Measurements from ENCODE around the gene IL17RA.

The IL17RA gene

DNA sequence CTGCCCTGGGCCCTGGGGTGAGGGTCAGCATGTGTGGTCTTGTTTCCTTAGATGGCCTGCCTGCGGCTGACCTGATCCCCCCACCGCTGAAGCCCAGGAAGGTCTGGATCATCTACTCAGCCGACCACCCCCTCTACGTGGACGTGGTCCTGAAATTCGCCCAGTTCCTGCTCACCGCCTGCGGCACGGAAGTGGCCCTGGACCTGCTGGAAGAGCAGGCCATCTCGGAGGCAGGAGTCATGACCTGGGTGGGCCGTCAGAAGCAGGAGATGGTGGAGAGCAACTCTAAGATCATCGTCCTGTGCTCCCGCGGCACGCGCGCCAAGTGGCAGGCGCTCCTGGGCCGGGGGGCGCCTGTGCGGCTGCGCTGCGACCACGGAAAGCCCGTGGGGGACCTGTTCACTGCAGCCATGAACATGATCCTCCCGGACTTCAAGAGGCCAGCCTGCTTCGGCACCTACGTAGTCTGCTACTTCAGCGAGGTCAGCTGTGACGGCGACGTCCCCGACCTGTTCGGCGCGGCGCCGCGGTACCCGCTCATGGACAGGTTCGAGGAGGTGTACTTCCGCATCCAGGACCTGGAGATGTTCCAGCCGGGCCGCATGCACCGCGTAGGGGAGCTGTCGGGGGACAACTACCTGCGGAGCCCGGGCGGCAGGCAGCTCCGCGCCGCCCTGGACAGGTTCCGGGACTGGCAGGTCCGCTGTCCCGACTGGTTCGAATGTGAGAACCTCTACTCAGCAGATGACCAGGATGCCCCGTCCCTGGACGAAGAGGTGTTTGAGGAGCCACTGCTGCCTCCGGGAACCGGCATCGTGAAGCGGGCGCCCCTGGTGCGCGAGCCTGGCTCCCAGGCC lies 23.7 kb downstream of the IL17RA start:
- Histone ChIP-seq H3K36me3 (replicated peaks; ENCODE audit: insufficient read depth, low read length) (no peaks in the 10 kb centered on the region), H3K9ac (ENCODE audit: low read length) (no peak overlapping the region)
- TF ChIP-seq, protein P1, sequence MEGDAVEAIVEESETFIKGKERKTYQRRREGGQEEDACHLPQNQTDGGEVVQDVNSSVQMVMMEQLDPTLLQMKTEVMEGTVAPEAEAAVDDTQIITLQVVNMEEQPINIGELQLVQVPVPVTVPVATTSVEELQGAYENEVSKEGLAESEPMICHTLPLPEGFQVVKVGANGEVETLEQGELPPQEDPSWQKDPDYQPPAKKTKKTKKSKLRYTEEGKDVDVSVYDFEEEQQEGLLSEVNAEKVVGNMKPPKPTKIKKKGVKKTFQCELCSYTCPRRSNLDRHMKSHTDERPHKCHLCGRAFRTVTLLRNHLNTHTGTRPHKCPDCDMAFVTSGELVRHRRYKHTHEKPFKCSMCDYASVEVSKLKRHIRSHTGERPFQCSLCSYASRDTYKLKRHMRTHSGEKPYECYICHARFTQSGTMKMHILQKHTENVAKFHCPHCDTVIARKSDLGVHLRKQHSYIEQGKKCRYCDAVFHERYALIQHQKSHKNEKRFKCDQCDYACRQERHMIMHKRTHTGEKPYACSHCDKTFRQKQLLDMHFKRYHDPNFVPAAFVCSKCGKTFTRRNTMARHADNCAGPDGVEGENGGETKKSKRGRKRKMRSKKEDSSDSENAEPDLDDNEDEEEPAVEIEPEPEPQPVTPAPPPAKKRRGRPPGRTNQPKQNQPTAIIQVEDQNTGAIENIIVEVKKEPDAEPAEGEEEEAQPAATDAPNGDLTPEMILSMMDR (IDR thresholded peaks at IDR 0.05; ENCODE audit: low read length) = no peak
- no peak for TF ChIP-seq EZH2phosphoT487 (IDR thresholded peaks at IDR 0.05; ENCODE audit: low read length)
- no peak for TF ChIP-seq EZH2 (optimal IDR thresholded peaks at IDR 0.05; ENCODE audit: low read depth, low read length)

DNA sequence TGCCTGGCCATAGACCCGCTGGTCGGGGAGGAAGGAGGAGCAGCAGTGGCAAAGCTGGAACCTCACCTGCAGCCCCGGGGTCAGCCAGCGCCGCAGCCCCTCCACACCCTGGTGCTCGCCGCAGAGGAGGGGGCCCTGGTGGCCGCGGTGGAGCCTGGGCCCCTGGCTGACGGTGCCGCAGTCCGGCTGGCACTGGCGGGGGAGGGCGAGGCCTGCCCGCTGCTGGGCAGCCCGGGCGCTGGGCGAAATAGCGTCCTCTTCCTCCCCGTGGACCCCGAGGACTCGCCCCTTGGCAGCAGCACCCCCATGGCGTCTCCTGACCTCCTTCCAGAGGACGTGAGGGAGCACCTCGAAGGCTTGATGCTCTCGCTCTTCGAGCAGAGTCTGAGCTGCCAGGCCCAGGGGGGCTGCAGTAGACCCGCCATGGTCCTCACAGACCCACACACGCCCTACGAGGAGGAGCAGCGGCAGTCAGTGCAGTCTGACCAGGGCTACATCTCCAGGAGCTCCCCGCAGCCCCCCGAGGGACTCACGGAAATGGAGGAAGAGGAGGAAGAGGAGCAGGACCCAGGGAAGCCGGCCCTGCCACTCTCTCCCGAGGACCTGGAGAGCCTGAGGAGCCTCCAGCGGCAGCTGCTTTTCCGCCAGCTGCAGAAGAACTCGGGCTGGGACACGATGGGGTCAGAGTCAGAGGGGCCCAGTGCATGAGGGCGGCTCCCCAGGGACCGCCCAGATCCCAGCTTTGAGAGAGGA lies 24.5 kb downstream of the IL17RA start:
- Histone ChIP-seq H3F3A (ENCODE audit: insufficient read depth, low read length) (0 out of 2 replicates have a peak, but pooled peaks cover 4% of the 10 kb centered on the region), H3K9ac (ENCODE audit: low read length) (no peak overlapping the region), H3K79me2 (ENCODE audit: low read length) (no peaks in the 10 kb centered on the region), H3K9me2 (replicated peaks; ENCODE audit: insufficient read depth, low read length) (no peaks in the 10 kb centered on the region), H3K4me2 (ENCODE audit: low read depth, low read length) (no peak overlapping the region), H3K36me3 (replicated peaks; ENCODE audit: insufficient read depth, low read length) (no peaks in the 10 kb centered on the region), H3K9me3 (replicated peaks; ENCODE audit: insufficient read depth, low read length) (no peaks in the 10 kb centered on the region), H4K20me1 (ENCODE audit: insufficient read depth, low read length) (no peaks in the 10 kb centered on the region), H3K4me3 (ENCODE audit: low read length) (no peak overlapping the region), H2AFZ (ENCODE audit: low read length) (no peak overlapping the region), H3K4me1 (ENCODE audit: low read length) (no peaks in the 10 kb centered on the region), H3K27me3 (replicated peaks; ENCODE audit: insufficient read depth, low read length) (no peaks in the 10 kb centered on the region), H3K27ac (ENCODE audit: low read length) (no peak overlapping the region)
- TF ChIP-seq EZH2 (optimal IDR thresholded peaks at IDR 0.05; ENCODE audit: low read depth, low read length) = no peak
- TF ChIP-seq, protein P1 (IDR thresholded peaks at IDR 0.05; ENCODE audit: low read length) = no peak
- no peak for TF ChIP-seq EZH2phosphoT487 (IDR thresholded peaks at IDR 0.05; ENCODE audit: low read length)
- DNase-seq = no peak

More for the DNA sequence above, 23.7 kb downstream of the IL17RA start:
- no peak for DNase-seq
- Histone ChIP-seq H3K9me2 (replicated peaks; ENCODE audit: insufficient read depth, low read length) (no peaks in the 10 kb centered on the region), H3K4me2 (ENCODE audit: low read depth, low read length) (no peak overlapping the region), H3K79me2 (ENCODE audit: low read length) (no peaks in the 10 kb centered on the region), H2AFZ (ENCODE audit: low read length) (no peak overlapping the region), H3F3A (ENCODE audit: insufficient read depth, low read length) (0 out of 2 replicates have a peak, but pooled peaks cover 4% of the 10 kb centered on the region), H3K27ac (ENCODE audit: low read length) (no peak overlapping the region), H3K9me3 (replicated peaks; ENCODE audit: insufficient read depth, low read length) (no peaks in the 10 kb centered on the region), H3K27me3 (replicated peaks; ENCODE audit: insufficient read depth, low read length) (no peaks in the 10 kb centered on the region), H3K4me1 (ENCODE audit: low read length) (no peaks in the 10 kb centered on the region), H3K4me3 (ENCODE audit: low read length) (no peak overlapping the region), H4K20me1 (ENCODE audit: insufficient read depth, low read length) (no peaks in the 10 kb centered on the region)

DNA sequence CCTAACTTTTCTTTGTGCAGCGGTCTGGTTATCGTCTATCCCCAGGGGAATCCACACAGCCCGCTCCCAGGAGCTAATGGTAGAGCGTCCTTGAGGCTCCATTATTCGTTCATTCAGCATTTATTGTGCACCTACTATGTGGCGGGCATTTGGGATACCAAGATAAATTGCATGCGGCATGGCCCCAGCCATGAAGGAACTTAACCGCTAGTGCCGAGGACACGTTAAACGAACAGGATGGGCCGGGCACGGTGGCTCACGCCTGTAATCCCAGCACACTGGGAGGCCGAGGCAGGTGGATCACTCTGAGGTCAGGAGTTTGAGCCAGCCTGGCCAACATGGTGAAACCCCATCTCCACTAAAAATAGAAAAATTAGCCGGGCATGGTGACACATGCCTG lies 25.2 kb downstream of the IL17RA start:
- Histone ChIP-seq H3K27ac (ENCODE audit: low read length) (no peak overlapping the region), H4K20me1 (ENCODE audit: insufficient read depth, low read length) (no peaks in the 10 kb centered on the region), H3K4me3 (ENCODE audit: low read length) (no peak overlapping the region), H3K4me2 (ENCODE audit: low read depth, low read length) (no peak overlapping the region), H3K36me3 (replicated peaks; ENCODE audit: insufficient read depth, low read length) (no peaks in the 10 kb centered on the region), H3K9me3 (replicated peaks; ENCODE audit: insufficient read depth, low read length) (no peaks in the 10 kb centered on the region), H3K27me3 (replicated peaks; ENCODE audit: insufficient read depth, low read length) (no peaks in the 10 kb centered on the region), H3K9ac (ENCODE audit: low read length) (no peak overlapping the region), H2AFZ (ENCODE audit: low read length) (no peak overlapping the region), H3F3A (ENCODE audit: insufficient read depth, low read length) (0 out of 2 replicates have a peak, but pooled peaks cover 4% of the 10 kb centered on the region), H3K9me2 (replicated peaks; ENCODE audit: insufficient read depth, low read length) (no peaks in the 10 kb centered on the region), H3K4me1 (ENCODE audit: low read length) (no peaks in the 10 kb centered on the region), H3K79me2 (ENCODE audit: low read length) (no peaks in the 10 kb centered on the region)
- TF ChIP-seq, protein P1 (IDR thresholded peaks at IDR 0.05; ENCODE audit: low read length) = no peak
- TF ChIP-seq EZH2 (optimal IDR thresholded peaks at IDR 0.05; ENCODE audit: low read depth, low read length) (no peak), EZH2phosphoT487 (IDR thresholded peaks at IDR 0.05; ENCODE audit: low read length) (no peak)
- DNase-seq = no peak
